K562 (cell line): ENCODE results near the gene NTM. TPM values are rescaled to one million over a fixed set of nuclear protein-coding genes. Genes with fewer than 3 reads are reported as not detected.

Experiments
- ERF ChIP-seq: fragments of 450-650 bp; formaldehyde crosslinking; IDR thresholded peaks from 2 replicates; pipeline ENCODE4 v1.4.0; 2020; ENCODE audit warnings: mild to moderate bottlenecking, mixed read lengths
- FOXA3 ChIP-seq, 2 experiments: fragments of 450-650 bp in 1 of 2; sonication (generic) in 1 of 2; formaldehyde crosslinking; IDR thresholded peaks in 1 of 2; conservative IDR thresholded peaks in 1 of 2; 2 replicates each; pipeline versions ENCODE4 v1.4.0 to v1.8.0; 2020 to 2022; ENCODE audit warnings: mild to moderate bottlenecking in 2 of 2, missing genetic modification reagents in 1 of 2
- OTX1 ChIP-seq: fragments of 450-650 bp; formaldehyde crosslinking; IDR thresholded peaks from 2 replicates; pipeline ENCODE4 v1.4.0; 2022; ENCODE audit warnings: mild to moderate bottlenecking
- RBM34 ChIP-seq: fragments of 200-400 bp; formaldehyde crosslinking; IDR thresholded peaks from 2 replicates; pipeline ENCODE4 v1.6.1; 2018; ENCODE audit warnings: low read length, borderline replicate concordance; ENCODE audit not compliant: insufficient read depth
- SIN3B ChIP-seq: fragments of 450-650 bp; IDR thresholded peaks from 2 replicates; pipeline ENCODE4 v1.6.1; 2017; ENCODE audit warnings: low read depth, mild to moderate bottlenecking, moderate library complexity
- SMC3 ChIP-seq: conservative IDR thresholded peaks from 2 replicates; pipeline ENCODE4 v1.6.1; 2011; ENCODE audit warnings: low read depth, low read length, improper control_type of control experiment; ENCODE audit not compliant: insufficient read depth
- SRSF9 ChIP-seq: fragments of 200-400 bp; formaldehyde crosslinking; IDR thresholded peaks from 2 replicates; pipeline ENCODE4 v1.6.1; 2017; ENCODE audit warnings: low read depth, low read length, borderline replicate concordance
- SUPT5H ChIP-seq: fragments of 450-650 bp; IDR thresholded peaks from 2 replicates; pipeline ENCODE4 v1.6.1; 2016
- ZNF407 ChIP-seq: fragments of 450-650 bp; IDR thresholded peaks from 2 replicates; pipeline ENCODE4 v1.6.1; 2016; ENCODE audit warnings: low read depth
- ZNF766 ChIP-seq: fragments of 200-800 bp; sonication (Bioruptor generic); conservative IDR thresholded peaks from 2 replicates; pipeline ENCODE4 v1.6.1; 2016; ENCODE audit warnings: missing genetic modification characterization, missing compliant biosample characterization
- polyA plus RNA-seq, 8 experiments: library from polyadenylated mRNA; depleted of rRNA in 4 of 8; stranded (reverse) in 5 of 8; unstranded in 3 of 8; fragments of >200 nt; fragmentation: Nextera tagmentation in 2 of 8; fragmentation: Illumina TruSeq in 1 of 8; extraction: Ambion mirVana in 2 of 8; extraction: Trizol in 1 of 8; gene quantifications; 2 replicates each; pipeline versions ENCODE4 v1.2.1 to v1.2.3, GENCODE V29; 2011 to 2014; ENCODE audit warnings: inconsistent platforms in 1 of 8, missing spikeins in 1 of 8
- total RNA-seq, 7 experiments: library from RNA; depleted of rRNA in 6 of 7; stranded (reverse); fragments of >200 nt in 6 of 7; fragmentation: Illumina TruSeq in 2 of 7; extraction: Trizol in 2 of 7; gene quantifications; 2 replicates each; pipeline versions ENCODE4 v1.2.1 to v1.2.3, GENCODE V29; 2011 to 2021; ENCODE audit warnings: low replicate concordance in 1 of 7

Gene NTM
- total and polyA plus RNA-seq, 9 of the 15 experiments (the other 6 are each of a cell fraction or from before 2014, with no cell fraction given): not detected

GRCh38 chr11:131895865-131896264, 525.5 kb downstream of the NTM start (continued):
- TF ChIP-seq SMC3 (no peak), OTX1 (CRISPR knock-in tag) (no peak), ZNF407 (no peak), SIN3B (no peak), SRSF9 (no peak), ZNF766 (CRISPR knock-in tag) (no peak), ERF (CRISPR knock-in tag) (no peak), SUPT5H (no peak), FOXA3 (CRISPR knock-in tag; conservative IDR thresholded peaks at IDR 0.05 in 1 of 2, IDR thresholded peaks at IDR 0.05 in 1 of 2) (no peak), RBM34 (no peak)
